ENCODE measurements around the gene KCTD16.

DNA sequence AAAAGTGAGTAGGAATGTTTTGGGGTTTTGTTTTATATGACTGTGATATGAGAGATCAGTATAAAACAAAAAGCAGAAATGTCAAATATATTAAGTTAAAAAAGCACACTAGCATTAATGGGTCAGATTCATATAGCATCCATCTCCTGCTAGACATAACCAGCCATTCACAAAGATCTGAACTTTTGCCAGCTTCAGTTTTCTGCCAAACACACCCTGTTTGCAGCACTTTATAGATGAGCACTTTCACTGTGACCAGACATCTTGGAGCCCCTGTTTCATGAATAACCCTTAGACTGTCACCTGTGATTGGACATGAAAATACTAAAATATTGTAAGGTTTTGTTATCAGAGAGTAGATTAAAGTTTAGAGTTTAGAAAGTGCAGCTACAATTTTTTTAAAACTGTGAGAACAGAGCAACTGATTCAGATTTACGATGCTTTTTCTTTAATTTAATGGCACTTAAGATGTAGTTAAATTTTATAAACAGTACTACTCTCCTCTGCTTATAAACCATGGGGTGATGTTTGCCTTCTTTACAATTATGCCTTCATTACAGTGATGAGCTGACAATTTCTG, 142.6 kb downstream of the KCTD16 start:
- TF ChIP-seq, protein P1, sequence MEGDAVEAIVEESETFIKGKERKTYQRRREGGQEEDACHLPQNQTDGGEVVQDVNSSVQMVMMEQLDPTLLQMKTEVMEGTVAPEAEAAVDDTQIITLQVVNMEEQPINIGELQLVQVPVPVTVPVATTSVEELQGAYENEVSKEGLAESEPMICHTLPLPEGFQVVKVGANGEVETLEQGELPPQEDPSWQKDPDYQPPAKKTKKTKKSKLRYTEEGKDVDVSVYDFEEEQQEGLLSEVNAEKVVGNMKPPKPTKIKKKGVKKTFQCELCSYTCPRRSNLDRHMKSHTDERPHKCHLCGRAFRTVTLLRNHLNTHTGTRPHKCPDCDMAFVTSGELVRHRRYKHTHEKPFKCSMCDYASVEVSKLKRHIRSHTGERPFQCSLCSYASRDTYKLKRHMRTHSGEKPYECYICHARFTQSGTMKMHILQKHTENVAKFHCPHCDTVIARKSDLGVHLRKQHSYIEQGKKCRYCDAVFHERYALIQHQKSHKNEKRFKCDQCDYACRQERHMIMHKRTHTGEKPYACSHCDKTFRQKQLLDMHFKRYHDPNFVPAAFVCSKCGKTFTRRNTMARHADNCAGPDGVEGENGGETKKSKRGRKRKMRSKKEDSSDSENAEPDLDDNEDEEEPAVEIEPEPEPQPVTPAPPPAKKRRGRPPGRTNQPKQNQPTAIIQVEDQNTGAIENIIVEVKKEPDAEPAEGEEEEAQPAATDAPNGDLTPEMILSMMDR (IDR thresholded peaks at IDR 0.05) = no peak
- no peak for TF ChIP-seq POLR2A (IDR thresholded peaks at IDR 0.05)
